ENCODE measurements around the gene RHOT1. TPM values are rescaled to one million over a fixed set of nuclear protein-coding genes. Genes with fewer than 3 reads are reported as not detected.
"Not testable (repeated sequence)": the region's sequence is repeated elsewhere in the genome, so short reads cannot be mapped to it uniquely, and the experiment has no call there.

RHOT1 gene
- total RNA-seq, 1 donor from 2014 or later: 40.3 TPM

DNA sequence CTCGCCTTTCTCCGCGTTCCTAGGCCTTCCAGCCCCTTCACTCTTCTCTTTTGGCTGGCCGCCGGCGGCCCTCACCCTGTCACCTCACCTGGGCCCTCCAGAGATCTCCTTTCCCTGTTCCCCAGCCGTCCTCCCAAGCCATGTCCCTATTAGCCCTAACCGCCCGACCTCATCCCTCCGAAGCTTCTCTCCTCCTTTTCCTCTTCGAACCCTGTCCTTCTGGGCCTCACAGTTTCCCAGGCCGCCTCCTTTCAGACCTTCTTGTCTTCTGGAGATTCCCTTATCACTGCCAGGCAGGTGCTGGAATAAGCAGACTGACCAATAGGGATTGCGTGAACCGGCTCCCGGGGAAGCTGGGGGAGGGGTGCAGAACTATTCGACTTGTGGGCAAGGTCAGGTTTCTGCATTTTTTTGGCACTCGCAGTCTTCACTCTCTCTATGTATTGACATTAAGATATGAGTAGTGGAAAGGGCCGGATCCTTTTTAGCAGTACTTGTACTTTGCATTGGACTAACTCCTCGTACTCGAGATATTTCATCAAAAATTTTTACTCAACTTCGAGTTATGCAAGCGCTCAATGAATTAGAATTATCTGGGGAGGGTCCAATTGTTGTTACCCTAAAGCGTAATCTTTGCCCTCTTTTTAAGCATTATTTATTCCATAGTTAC is 690 bp downstream of the RHOT1 start:
- no peak for FAIRE-seq
- H3K27me3 ChIP-seq (ENCODE audit: control insufficient read depth, insufficient read depth, low read length): no peaks in the 10 kb centered on the region
- peak; percentile 65 for DNase-seq (ENCODE audit: low read depth)
- peak overlapping the region; percentile 99 for H3K4me3 ChIP-seq (ENCODE audit: low read depth, low read length)
- TF ChIP-seq, protein P1, sequence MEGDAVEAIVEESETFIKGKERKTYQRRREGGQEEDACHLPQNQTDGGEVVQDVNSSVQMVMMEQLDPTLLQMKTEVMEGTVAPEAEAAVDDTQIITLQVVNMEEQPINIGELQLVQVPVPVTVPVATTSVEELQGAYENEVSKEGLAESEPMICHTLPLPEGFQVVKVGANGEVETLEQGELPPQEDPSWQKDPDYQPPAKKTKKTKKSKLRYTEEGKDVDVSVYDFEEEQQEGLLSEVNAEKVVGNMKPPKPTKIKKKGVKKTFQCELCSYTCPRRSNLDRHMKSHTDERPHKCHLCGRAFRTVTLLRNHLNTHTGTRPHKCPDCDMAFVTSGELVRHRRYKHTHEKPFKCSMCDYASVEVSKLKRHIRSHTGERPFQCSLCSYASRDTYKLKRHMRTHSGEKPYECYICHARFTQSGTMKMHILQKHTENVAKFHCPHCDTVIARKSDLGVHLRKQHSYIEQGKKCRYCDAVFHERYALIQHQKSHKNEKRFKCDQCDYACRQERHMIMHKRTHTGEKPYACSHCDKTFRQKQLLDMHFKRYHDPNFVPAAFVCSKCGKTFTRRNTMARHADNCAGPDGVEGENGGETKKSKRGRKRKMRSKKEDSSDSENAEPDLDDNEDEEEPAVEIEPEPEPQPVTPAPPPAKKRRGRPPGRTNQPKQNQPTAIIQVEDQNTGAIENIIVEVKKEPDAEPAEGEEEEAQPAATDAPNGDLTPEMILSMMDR (IDR thresholded peaks at IDR 0.05; ENCODE audit: insufficient read depth, low read length, severe bottlenecking): no peak
- H3K36me3 ChIP-seq (ENCODE audit: control insufficient read depth, insufficient read depth, low read length): no peaks in the 10 kb centered on the region

DNA sequence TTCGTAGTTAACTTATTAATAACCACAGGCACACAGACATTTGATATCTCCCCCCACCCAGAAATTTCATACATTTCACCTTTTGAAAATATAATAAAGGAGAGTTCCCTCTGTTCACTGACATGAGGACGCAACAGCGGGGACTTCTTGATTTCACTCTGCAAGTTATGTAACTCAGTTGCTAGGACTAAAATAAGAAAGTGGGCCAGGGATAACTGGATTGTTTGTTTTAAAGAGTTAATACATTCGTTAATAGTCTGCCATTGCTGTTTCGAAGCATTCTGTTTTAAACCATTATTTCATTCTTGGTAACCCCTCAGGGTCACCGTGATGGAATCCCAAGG is 1.2 kb downstream of the RHOT1 start:
- no peaks in the 10 kb centered on the region for H3K36me3 ChIP-seq (ENCODE audit: control insufficient read depth, insufficient read depth, low read length)
- FAIRE-seq: no peak

DNA sequence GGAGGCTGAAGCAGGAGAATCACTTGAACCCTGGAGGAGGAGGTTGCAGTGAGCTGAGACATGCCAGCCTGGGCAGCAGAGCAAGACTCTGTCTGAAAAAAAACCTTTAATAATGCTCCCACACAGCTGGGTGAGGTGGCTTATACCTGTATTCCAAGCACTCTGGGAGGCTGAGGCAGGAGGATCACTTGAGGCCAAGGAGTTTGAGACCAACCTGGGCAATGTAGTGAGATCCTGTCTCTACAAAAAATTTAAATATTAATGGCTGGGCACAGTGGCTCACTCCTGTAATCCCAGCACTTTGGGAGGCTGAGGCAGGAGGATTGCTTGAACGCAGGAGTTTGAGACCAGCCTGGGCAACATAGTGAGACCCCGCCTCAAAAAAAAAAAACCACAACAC is 2.1 kb downstream of the RHOT1 start:
- H3K27me3 ChIP-seq (ENCODE audit: control insufficient read depth, insufficient read depth, low read length); FAIRE-seq; DNase-seq (ENCODE audit: low read depth); H3K4me3 ChIP-seq (ENCODE audit: low read depth, low read length); H3K36me3 ChIP-seq (ENCODE audit: control insufficient read depth, insufficient read depth, low read length): not testable (repeated sequence)

More for the DNA sequence above, 1.2 kb downstream of the RHOT1 start:
- Histone ChIP-seq H3K4me3 (ENCODE audit: low read depth, low read length) (peak overlapping the region; percentile 99), H3K27me3 (ENCODE audit: control insufficient read depth, insufficient read depth, low read length) (no peaks in the 10 kb centered on the region)
- TF ChIP-seq, protein P1 (IDR thresholded peaks at IDR 0.05; ENCODE audit: insufficient read depth, low read length, severe bottlenecking): no peak
- no peak for DNase-seq (ENCODE audit: low read depth)

DNA sequence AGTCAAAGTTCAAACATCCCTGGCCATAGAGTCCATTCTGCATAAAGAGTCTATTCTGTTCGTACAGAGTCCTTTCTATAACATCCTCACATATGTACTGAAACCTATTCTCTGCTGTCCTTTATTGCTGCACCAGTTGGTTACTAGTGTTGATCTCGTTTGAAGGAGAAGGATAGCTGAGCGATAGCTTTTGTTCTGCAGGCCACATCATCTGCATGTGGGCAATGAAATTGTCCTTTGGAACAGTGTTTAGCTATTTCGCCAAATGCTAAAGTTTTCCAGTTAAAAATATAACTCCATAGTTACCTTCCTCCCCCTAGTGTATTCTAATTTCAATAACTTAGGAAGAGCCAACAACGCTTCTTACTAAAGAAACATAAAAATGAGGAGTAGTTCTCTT is 6.0 kb downstream of the RHOT1 start:
- H3K4me3 ChIP-seq (ENCODE audit: low read depth, low read length): no peak overlapping the region
- TF ChIP-seq, protein P1 (IDR thresholded peaks at IDR 0.05; ENCODE audit: insufficient read depth, low read length, severe bottlenecking): no peak
- FAIRE-seq: no peak
- no peak for DNase-seq (ENCODE audit: low read depth)
- no peaks in the 10 kb centered on the region for H3K36me3 ChIP-seq (ENCODE audit: control insufficient read depth, insufficient read depth, low read length)
- H3K27me3 ChIP-seq (ENCODE audit: control insufficient read depth, insufficient read depth, low read length): no peaks in the 10 kb centered on the region

DNA sequence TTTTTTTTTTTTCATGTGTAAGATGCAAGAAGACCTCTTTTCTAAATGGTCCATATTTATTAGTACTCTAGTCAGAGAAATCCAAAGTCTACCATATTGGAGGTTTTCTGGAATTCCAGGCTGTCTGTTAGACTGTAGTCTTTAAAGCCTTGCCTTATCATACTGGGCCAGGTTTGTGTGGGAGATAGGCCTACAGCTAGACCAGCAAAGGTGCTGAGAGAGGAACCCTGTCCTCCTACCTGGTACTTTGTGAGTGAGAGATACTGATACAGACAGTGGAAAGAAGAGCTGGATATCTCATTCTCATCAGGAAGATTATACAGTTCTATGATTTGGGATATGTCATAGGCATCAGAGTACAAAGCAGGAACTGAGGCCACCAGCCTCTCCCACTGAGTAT is 8.1 kb downstream of the RHOT1 start:
- TF ChIP-seq, protein P1 (IDR thresholded peaks at IDR 0.05; ENCODE audit: insufficient read depth, low read length, severe bottlenecking): no peak
- no peaks in the 10 kb centered on the region for H3K36me3 ChIP-seq (ENCODE audit: control insufficient read depth, insufficient read depth, low read length)
- DNase-seq (ENCODE audit: low read depth) (no peak), FAIRE-seq (no peak)
- H3K27me3 ChIP-seq (ENCODE audit: control insufficient read depth, insufficient read depth, low read length): no peaks in the 10 kb centered on the region
- no peak overlapping the region for H3K4me3 ChIP-seq (ENCODE audit: low read depth, low read length)

DNA sequence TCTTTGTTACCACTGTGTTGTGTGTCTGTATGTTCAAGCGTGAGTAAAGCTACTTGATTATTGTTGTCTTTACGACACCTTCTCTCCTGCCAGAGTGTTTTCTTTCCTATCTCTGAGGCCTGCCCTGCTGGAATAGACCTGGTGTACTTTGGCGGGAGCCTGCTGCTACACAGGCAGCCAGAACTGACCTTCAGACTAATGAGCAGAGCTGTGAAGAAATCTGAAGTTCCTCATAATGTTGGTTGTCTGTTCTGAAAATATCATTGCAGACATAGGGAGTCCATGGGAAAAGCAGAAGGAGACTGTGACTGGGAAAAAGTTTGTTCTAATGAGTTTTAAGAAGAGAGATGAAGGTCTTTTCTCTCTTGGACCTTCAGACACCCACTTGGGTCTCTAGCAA is 9.8 kb downstream of the RHOT1 start:
- Histone ChIP-seq H3K36me3 (ENCODE audit: control insufficient read depth, insufficient read depth, low read length) (no peaks in the 10 kb centered on the region), H3K4me3 (ENCODE audit: low read depth, low read length) (no peak overlapping the region), H3K27me3 (ENCODE audit: control insufficient read depth, insufficient read depth, low read length) (no peaks in the 10 kb centered on the region)
- TF ChIP-seq, protein P1 (IDR thresholded peaks at IDR 0.05; ENCODE audit: insufficient read depth, low read length, severe bottlenecking): no peak
- DNase-seq (ENCODE audit: low read depth) (no peak), FAIRE-seq (no peak)

Measured in bronchial epithelial cell (primary cell).